Uterus (tissue), 4 donors: ENCODE results near the gene HSF5. TPM values are rescaled to one million over a fixed set of nuclear protein-coding genes. Genes with fewer than 3 reads are reported as not detected.

ENCODE experiments used
- DNase-seq, 2 donors: peaks; one replicate each; pipeline ENCODE4 v3.0.0-alpha.2; 2019 to 2020
- H3K27ac ChIP-seq, 2 donors: fragments of 200-600 bp; sonication (generic); 1 replicate in 1 of 2; 2 replicates in 1 of 2; pipeline ENCODE4 v1.5.1; 2016 to 2018
- H3K27me3 ChIP-seq, 2 donors: fragments of 200-600 bp; sonication (generic); one replicate each; pipeline ENCODE4 v1.5.1; 2018 to 2019; ENCODE audit warnings: control low read depth in 1 of 2
- H3K36me3 ChIP-seq, 2 donors: fragments of 200-600 bp; sonication (generic); one replicate each; pipeline ENCODE4 v1.5.1; 2019; ENCODE audit warnings: control low read depth in 1 of 2
- H3K4me1 ChIP-seq, 2 donors: fragments of 200-600 bp; sonication (generic); one replicate each; pipeline ENCODE4 v1.5.1; 2018 to 2019; ENCODE audit warnings: control low read depth in 1 of 2
- H3K4me3 ChIP-seq, 2 donors: fragments of 200-600 bp; sonication (generic); 1 replicate in 1 of 2; 2 replicates in 1 of 2; pipeline ENCODE4 v1.5.1; 2018 to 2019; ENCODE audit warnings: mild to moderate bottlenecking in 1 of 2
- H3K9me3 ChIP-seq, 2 donors: fragments of 200-600 bp; sonication (generic); one replicate each; pipeline ENCODE4 v1.5.1; 2019; ENCODE audit warnings: control low read depth in 1 of 2
- CTCF ChIP-seq, 4 experiments: fragments of 200-600 bp in 2 of 4; fragments of 450-650 bp in 2 of 4; sonication (generic) in 2 of 4; IDR thresholded peaks; one replicate each; pipeline ENCODE4 v1.5.1; 2016 to 2019; ENCODE audit warnings: antibody characterized with exemption in 4 of 4, mild to moderate bottlenecking in 2 of 4, moderate library complexity in 1 of 4
- POLR2A ChIP-seq, 2 donors: fragments of 450-650 bp; IDR thresholded peaks; one replicate each; pipeline ENCODE4 v1.6.1; 2016; ENCODE audit warnings: antibody characterized with exemption in 2 of 2, mild to moderate bottlenecking in 1 of 2, moderate library complexity in 1 of 2
- intact Hi-C: fragments of 100-400 bp; cut with DNase I; formaldehyde crosslinking; loops from one replicate; pipeline ENCODE4 v1.15.1; 2023; ENCODE audit warnings: low total_unique reads
- total RNA-seq, 4 donors: library from RNA; depleted of rRNA in 3 of 4; stranded (reverse); fragments of >200 nt in 3 of 4; gene quantifications; one replicate each; pipeline versions ENCODE4 v1.1.0 to v1.2.4, GENCODE V29; 2014 to 2023
- donor health status: DM: yes; HTN: yes; CAD: no.

The HSF5 gene
- total RNA-seq, 4 donors from 2014 or later = 0.90 TPM; not detected in 3

GRCh38 chr17:58480090-58480489 lies 8.1 kb downstream of the HSF5 start:
- no peaks in the 10 kb centered on the region for H3K4me1 ChIP-seq
- H3K36me3 ChIP-seq = no peaks in the 10 kb centered on the region
- no peaks in the 10 kb centered on the region for H3K27me3 ChIP-seq
- TF ChIP-seq CTCF (IDR thresholded peaks at IDR 0.05) (no peak), POLR2A (IDR thresholded peaks at IDR 0.05) (no peak)
- H3K4me3 ChIP-seq = no peak overlapping the region
- H3K9me3 ChIP-seq = no peaks in the 10 kb centered on the region
- DNase-seq = no peak
- no peak overlapping the region for H3K27ac ChIP-seq
- intact Hi-C loops = no loop called here

GRCh38 chr17:58476812-58477211 lies 11.4 kb downstream of the HSF5 start:
- Histone ChIP-seq H3K27me3 (no peaks in the 10 kb centered on the region), H3K36me3 (no peaks in the 10 kb centered on the region), H3K4me3 (no peak overlapping the region), H3K9me3 (no peaks in the 10 kb centered on the region), H3K4me1 (no peaks in the 10 kb centered on the region), H3K27ac (no peak overlapping the region)
- no peak for DNase-seq
- TF ChIP-seq POLR2A (IDR thresholded peaks at IDR 0.05) (no peak), CTCF (IDR thresholded peaks at IDR 0.05) (no peak)
- intact Hi-C loops = no loop called here

GRCh38 chr17:58475985-58476384 lies 12.2 kb downstream of the HSF5 start:
- intact Hi-C loops = no loop called here
- H3K9me3 ChIP-seq = no peaks in the 10 kb centered on the region
- TF ChIP-seq CTCF (IDR thresholded peaks at IDR 0.05) = no peak
- TF ChIP-seq POLR2A (IDR thresholded peaks at IDR 0.05) = no peak

GRCh38 chr17:58470356-58470755 lies 17.9 kb downstream of the HSF5 start:
- Histone ChIP-seq H3K36me3 (no peaks in the 10 kb centered on the region), H3K9me3 (no peaks in the 10 kb centered on the region), H3K4me3 (no peak overlapping the region), H3K27me3 (no peaks in the 10 kb centered on the region), H3K4me1 (no peaks in the 10 kb centered on the region), H3K27ac (no peak overlapping the region)
- no peak for DNase-seq
- intact Hi-C loops = no loop called here
- TF ChIP-seq CTCF (IDR thresholded peaks at IDR 0.05) (no peak), POLR2A (IDR thresholded peaks at IDR 0.05) (no peak)

More at GRCh38 chr17:58475985-58476384, 12.2 kb downstream of the HSF5 start:
- no peaks in the 10 kb centered on the region for H3K4me1 ChIP-seq
- no peak overlapping the region for H3K27ac ChIP-seq
- no peaks in the 10 kb centered on the region for H3K36me3 ChIP-seq
- H3K27me3 ChIP-seq = no peaks in the 10 kb centered on the region
- DNase-seq = no peak
- no peak overlapping the region for H3K4me3 ChIP-seq

GRCh38 chr17:58468944-58469343 lies 19.3 kb downstream of the HSF5 start:
- Histone ChIP-seq H3K4me3 (no peak overlapping the region), H3K27ac (no peak overlapping the region), H3K4me1 (no peaks in the 10 kb centered on the region), H3K27me3 (no peaks in the 10 kb centered on the region), H3K9me3 (no peaks in the 10 kb centered on the region), H3K36me3 (no peaks in the 10 kb centered on the region)
- TF ChIP-seq POLR2A (IDR thresholded peaks at IDR 0.05) (no peak), CTCF (IDR thresholded peaks at IDR 0.05) (no peak)
- intact Hi-C loops = no loop called here
- DNase-seq = no peak
